ENCODE measurements around the gene PFN1. TPM values are rescaled to one million over a fixed set of nuclear protein-coding genes. Genes with fewer than 3 reads are reported as not detected.

PFN1 gene
- total and polyA plus RNA-seq, 10 of the 15 experiments (the other 5 are each of a cell fraction or from before 2014, with no cell fraction given) = 154 to 3,892 (median 1,918) TPM

GRCh38 chr17:4944163-4944553 lies 4.2 kb downstream of the PFN1 start (continued):
- TF ChIP-seq ZNF687 (IDR thresholded peaks at IDR 0.05) (no peak), ZBTB40 (IDR thresholded peaks at IDR 0.05; ENCODE audit: borderline replicate concordance) (no peak), ETV6 (conservative IDR thresholded peaks at IDR 0.05 in 1 of 2, IDR thresholded peaks at IDR 0.05 in 1 of 2; ENCODE audit: borderline replicate concordance in 1 of 2, low read depth in 1 of 2) (0 out of 4 replicates have a peak, but pooled peaks of 1 of the 2 experiments have one; percentile 20), SMC3 (IDR thresholded peaks at IDR 0.05; ENCODE audit: borderline replicate concordance, low read length) (no peak), SMARCA5 (IDR thresholded peaks at IDR 0.05) (no peak), NBN (IDR thresholded peaks at IDR 0.05) (peak; percentile 57; the same call in 1 of the 2 replicates), RELB (IDR thresholded peaks at IDR 0.05; ENCODE audit: low read depth) (peak; percentile 31), RCOR1 (conservative IDR thresholded peaks at IDR 0.05; ENCODE audit: low read depth, low read length) (no peak), KAT2A (conservative IDR thresholded peaks at IDR 0.05; ENCODE audit: control insufficient read depth, low read depth, low read length) (no peak)
- TF ChIP-seq, protein P1, sequence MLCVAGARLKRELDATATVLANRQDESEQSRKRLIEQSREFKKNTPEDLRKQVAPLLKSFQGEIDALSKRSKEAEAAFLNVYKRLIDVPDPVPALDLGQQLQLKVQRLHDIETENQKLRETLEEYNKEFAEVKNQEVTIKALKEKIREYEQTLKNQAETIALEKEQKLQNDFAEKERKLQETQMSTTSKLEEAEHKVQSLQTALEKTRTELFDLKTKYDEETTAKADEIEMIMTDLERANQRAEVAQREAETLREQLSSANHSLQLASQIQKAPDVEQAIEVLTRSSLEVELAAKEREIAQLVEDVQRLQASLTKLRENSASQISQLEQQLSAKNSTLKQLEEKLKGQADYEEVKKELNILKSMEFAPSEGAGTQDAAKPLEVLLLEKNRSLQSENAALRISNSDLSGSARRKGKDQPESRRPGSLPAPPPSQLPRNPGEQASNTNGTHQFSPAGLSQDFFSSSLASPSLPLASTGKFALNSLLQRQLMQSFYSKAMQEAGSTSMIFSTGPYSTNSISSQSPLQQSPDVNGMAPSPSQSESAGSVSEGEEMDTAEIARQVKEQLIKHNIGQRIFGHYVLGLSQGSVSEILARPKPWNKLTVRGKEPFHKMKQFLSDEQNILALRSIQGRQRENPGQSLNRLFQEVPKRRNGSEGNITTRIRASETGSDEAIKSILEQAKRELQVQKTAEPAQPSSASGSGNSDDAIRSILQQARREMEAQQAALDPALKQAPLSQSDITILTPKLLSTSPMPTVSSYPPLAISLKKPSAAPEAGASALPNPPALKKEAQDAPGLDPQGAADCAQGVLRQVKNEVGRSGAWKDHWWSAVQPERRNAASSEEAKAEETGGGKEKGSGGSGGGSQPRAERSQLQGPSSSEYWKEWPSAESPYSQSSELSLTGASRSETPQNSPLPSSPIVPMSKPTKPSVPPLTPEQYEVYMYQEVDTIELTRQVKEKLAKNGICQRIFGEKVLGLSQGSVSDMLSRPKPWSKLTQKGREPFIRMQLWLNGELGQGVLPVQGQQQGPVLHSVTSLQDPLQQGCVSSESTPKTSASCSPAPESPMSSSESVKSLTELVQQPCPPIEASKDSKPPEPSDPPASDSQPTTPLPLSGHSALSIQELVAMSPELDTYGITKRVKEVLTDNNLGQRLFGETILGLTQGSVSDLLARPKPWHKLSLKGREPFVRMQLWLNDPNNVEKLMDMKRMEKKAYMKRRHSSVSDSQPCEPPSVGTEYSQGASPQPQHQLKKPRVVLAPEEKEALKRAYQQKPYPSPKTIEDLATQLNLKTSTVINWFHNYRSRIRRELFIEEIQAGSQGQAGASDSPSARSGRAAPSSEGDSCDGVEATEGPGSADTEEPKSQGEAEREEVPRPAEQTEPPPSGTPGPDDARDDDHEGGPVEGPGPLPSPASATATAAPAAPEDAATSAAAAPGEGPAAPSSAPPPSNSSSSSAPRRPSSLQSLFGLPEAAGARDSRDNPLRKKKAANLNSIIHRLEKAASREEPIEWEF (IDR thresholded peaks at IDR 0.05; ENCODE audit: insufficient replicate concordance, low read depth, low read length) = no peak

Measured in GM12878 (cell line).